ENCODE data around the gene U2AF2. TPM values are rescaled to one million over a fixed set of nuclear protein-coding genes. Genes with fewer than 3 reads are reported as not detected.

The U2AF2 gene
- total RNA-seq, 1 experiment from 2014 or later, result 321 TPM

GRCh38 chr19:55644842-55645511 lies 9.9 kb upstream of the U2AF2 start:
- H2AFZ ChIP-seq (ENCODE audit: low read length), result no peak overlapping the region
- no peak overlapping the region for H3K23ac ChIP-seq (ENCODE audit: insufficient read length, low read depth, low read length)
- H4K8ac ChIP-seq (replicated peaks; ENCODE audit: insufficient read length, low read depth, low read length), result no peak overlapping the region
- H3K27me3 ChIP-seq (ENCODE audit: insufficient read depth, low read length), result no peaks in the 10 kb centered on the region
- no peak overlapping the region for H2BK120ac ChIP-seq (ENCODE audit: low read depth, low read length, poor library complexity, severe bottlenecking)
- no peak overlapping the region for H4K5ac ChIP-seq (ENCODE audit: insufficient read length, low read depth, low read length)
- no peak overlapping the region for H3K14ac ChIP-seq (ENCODE audit: insufficient read depth, low read length)
- no peak overlapping the region for H4K91ac ChIP-seq (ENCODE audit: insufficient read length, low read depth, low read length)
- peaks cover 3% of the 10 kb centered on the region for H3K79me1 ChIP-seq (ENCODE audit: insufficient read depth, low read depth, low read length, poor library complexity, severe bottlenecking)
- Mint-ChIP-seq H3K27me3 (ENCODE audit: low read depth) (peaks cover 3% of the 10 kb centered on the region; the same call in 1 of the 2 replicates), H3K9me3 (peaks cover 0 to 4% of the 10 kb centered on the region in 2 experiments; a peak in 2 of 5 replicates), H3K36me3 (ENCODE audit: insufficient read depth in 1 of 3, low read depth in 3 of 3) (peaks cover 16 to 36% (median 27%) of the 10 kb centered on the region in 3 experiments), H3K27ac (no peak overlapping the region), H3K4me3 (peak overlapping the region; percentile 97), H3K4me1 (peaks cover 26 to 40% of the 10 kb centered on the region in 2 experiments)
- H4K20me1 ChIP-seq (ENCODE audit: control insufficient read depth, insufficient read depth, insufficient read length), result no peaks in the 10 kb centered on the region
- H3K56ac ChIP-seq (ENCODE audit: insufficient read length, low read depth, low read length), result no peak overlapping the region
- H3K23me2 ChIP-seq (ENCODE audit: insufficient read length, low read depth, low read length, poor library complexity, severe bottlenecking), result peaks cover 40% of the 10 kb centered on the region
- no peak overlapping the region for H2AK5ac ChIP-seq (ENCODE audit: insufficient read length, low read length)
- no peaks in the 10 kb centered on the region for H3K9me3 ChIP-seq (ENCODE audit: control insufficient read depth, low read depth, low read length)
- H3K18ac ChIP-seq (ENCODE audit: insufficient read length, low read depth, low read length), result no peak overlapping the region
- H2BK12ac ChIP-seq (ENCODE audit: insufficient read length, low read depth, low read length), result no peak overlapping the region
- H2BK20ac ChIP-seq (ENCODE audit: low read depth, low read length, poor library complexity, severe bottlenecking), result no peak overlapping the region
- H3K79me2 ChIP-seq (ENCODE audit: insufficient read depth, low read length), result peaks cover 7% of the 10 kb centered on the region; the same call in 1 of the 2 replicates
- H3K9ac ChIP-seq (ENCODE audit: extremely low read depth, insufficient read length, low read length), result no peak overlapping the region
- no peaks in the 10 kb centered on the region for H3K4me1 ChIP-seq (ENCODE audit: insufficient read depth, low read length)
- DNase-seq, result no peak
- H3K27ac ChIP-seq (ENCODE audit: insufficient read length, low read depth, low read length), result no peak overlapping the region
- no peak overlapping the region for H3T11ph ChIP-seq (ENCODE audit: low read length)
- WGBS (ENCODE audit: extremely low coverage, insufficient read length, low lambda C conversion rate), result no CpG with 5 or more reads among the region's 28 CpGs
- H3K4me2 ChIP-seq (ENCODE audit: insufficient read depth, insufficient read length, low read length), result peak overlapping the region; percentile 73
- H2BK15ac ChIP-seq (ENCODE audit: low read depth, low read length), result no peak overlapping the region
- TF ChIP-seq CTCF (conservative IDR thresholded peaks at IDR 0.05), result no peak
- H3K4ac ChIP-seq (ENCODE audit: low read depth, low read length), result no peak overlapping the region
- H2BK5ac ChIP-seq (ENCODE audit: insufficient read length, low read length), result no peak overlapping the region
